Tibial nerve (tissue), 4 donors: ENCODE measurements around the gene LRRC3. TPM values are rescaled to one million over a fixed set of nuclear protein-coding genes. Genes with fewer than 3 reads are reported as not detected.

Experiments used
- DNase-seq, 2 donors: peaks; one replicate each; pipeline ENCODE4 v3.0.0-alpha.2; 2019; ENCODE audit warnings: low spot score in 2 of 2
- H3K27ac ChIP-seq, 4 donors: fragments of 200-600 bp; sonication (generic) in 3 of 4; one replicate each; pipeline ENCODE4 v1.5.1; 2017 to 2019; ENCODE audit warnings: mild to moderate bottlenecking in 1 of 4
- H3K27me3 ChIP-seq, 2 donors: fragments of 200-600 bp; sonication (generic) in 1 of 2; one replicate each; pipeline versions ENCODE4 v1.5.1 to v1.6.0; 2017 to 2019
- H3K36me3 ChIP-seq, 3 donors: fragments of 200-600 bp; sonication (generic); one replicate each; pipeline ENCODE4 v1.5.1; 2018 to 2019
- H3K4me1 ChIP-seq, 4 donors: fragments of 200-600 bp; sonication (generic) in 3 of 4; one replicate each; pipeline ENCODE4 v1.5.1; 2017 to 2019
- H3K4me3 ChIP-seq, 4 donors: fragments of 200-600 bp; sonication (generic) in 3 of 4; one replicate each; pipeline ENCODE4 v1.5.1; 2017 to 2019; ENCODE audit warnings: mild to moderate bottlenecking in 1 of 4, moderate library complexity in 1 of 4
- H3K9me3 ChIP-seq, 4 donors: fragments of 200-600 bp; sonication (generic) in 3 of 4; one replicate each; pipeline ENCODE4 v1.5.1; 2017 to 2019
- EP300 ChIP-seq, 2 donors: sonication (generic); formaldehyde crosslinking; IDR thresholded peaks; one replicate each; pipeline ENCODE4 v1.6.1; 2017; ENCODE audit warnings: antibody characterized with exemption in 2 of 2, mild to moderate bottlenecking in 1 of 2
- POLR2A ChIP-seq, 2 donors: fragments of 450-650 bp; IDR thresholded peaks; one replicate each; pipeline ENCODE4 v1.6.1; 2017; ENCODE audit warnings: antibody characterized with exemption in 2 of 2, mild to moderate bottlenecking in 2 of 2, moderate library complexity in 2 of 2
- WGBS, 2 donors: methylation state at CpG; one replicate each; pipeline ENCODE4 v1.1.5; 2018; 5-methylcytosine and 5-hydroxymethylcytosine counted together
- total RNA-seq, 4 donors: library from RNA; depleted of rRNA; stranded (reverse); fragments of >200 nt; gene quantifications; one replicate each; pipeline ENCODE4 v1.1.0, GENCODE V29; 2016
- TF ChIP-seq, protein P1 (sequence below), 5 experiments: fragments of 200-600 bp in 3 of 5; fragments of 450-650 bp in 2 of 5; sonication (generic) in 3 of 5; IDR thresholded peaks; one replicate each; pipeline ENCODE4 v1.5.1; 2016 to 2019; ENCODE audit warnings: antibody characterized with exemption in 5 of 5, mild to moderate bottlenecking in 3 of 5, moderate library complexity in 2 of 5

LRRC3 gene
- total RNA-seq, 4 donors from 2014 or later, result 2.0 to 8.0 (median 3.8) TPM

DNA sequence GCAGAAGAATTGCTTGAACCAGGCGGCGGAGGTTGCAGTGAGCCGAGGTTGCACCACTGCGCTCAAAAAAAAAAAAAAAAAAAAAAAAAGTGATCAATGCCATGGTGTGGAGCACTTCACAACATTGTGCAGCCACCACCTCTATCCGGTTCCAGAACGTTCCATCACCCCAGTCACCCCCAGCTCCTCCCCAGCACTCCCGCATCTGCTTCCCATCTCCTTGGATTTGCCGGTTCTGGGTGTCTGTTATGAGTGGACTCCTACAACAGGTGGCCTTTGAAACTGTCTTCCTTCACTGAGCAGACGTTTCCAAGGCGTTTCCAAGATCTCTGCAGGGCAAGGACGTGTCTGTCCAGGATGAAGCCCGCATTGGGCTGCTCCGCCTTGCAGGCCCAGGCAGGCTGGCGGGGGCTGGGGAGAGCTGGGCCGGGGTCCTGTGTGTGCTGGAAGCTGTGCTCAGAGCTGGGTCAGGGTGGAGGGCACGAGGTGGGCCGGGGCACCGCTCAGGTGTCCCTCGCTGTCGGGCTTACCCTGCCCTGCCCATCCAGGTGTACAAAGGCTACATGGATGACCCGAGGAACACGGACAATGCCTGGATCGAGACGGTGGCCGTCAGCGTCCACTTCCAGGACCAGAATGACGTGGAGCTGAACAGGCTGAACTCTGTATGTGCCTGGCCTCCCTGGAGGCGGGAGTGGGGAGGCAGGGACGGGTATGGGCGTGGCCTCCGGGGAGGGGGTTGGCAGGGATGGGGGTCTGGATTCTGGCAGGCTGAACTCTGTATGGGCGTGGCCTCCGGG lies 14.9 kb upstream of the LRRC3 start:
- WGBS, 2 donors, result 83 to 84% methylated on average over 25 to 33 of the region's 33 CpGs
- DNase-seq, result no peak

DNA sequence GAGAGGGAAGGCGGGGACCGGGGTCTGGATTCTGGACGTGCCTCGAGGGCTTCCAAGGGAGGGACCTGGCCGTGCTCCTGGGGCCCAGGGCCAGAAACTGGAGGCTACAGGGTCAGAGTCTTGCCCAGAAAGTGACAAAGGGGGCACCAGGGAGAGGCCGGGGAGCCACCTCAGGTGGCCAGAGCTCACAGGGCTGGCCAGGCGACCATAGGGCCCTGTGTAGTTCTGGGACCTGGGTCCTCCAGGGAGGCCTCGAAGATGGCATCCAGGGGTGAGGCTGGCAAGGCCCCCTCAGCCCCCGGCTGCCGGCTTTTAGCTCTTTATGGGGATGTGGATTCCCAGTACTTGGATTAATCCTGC lies 14.3 kb upstream of the LRRC3 start:
- 70 to 83% methylated on average over 10 of the region's 10 CpGs for WGBS, 2 donors
- H3K36me3 ChIP-seq, result no peaks in the 10 kb centered on the region
- no peak for DNase-seq
- TF ChIP-seq POLR2A (IDR thresholded peaks at IDR 0.05), result no peak
- TF ChIP-seq, protein P1, sequence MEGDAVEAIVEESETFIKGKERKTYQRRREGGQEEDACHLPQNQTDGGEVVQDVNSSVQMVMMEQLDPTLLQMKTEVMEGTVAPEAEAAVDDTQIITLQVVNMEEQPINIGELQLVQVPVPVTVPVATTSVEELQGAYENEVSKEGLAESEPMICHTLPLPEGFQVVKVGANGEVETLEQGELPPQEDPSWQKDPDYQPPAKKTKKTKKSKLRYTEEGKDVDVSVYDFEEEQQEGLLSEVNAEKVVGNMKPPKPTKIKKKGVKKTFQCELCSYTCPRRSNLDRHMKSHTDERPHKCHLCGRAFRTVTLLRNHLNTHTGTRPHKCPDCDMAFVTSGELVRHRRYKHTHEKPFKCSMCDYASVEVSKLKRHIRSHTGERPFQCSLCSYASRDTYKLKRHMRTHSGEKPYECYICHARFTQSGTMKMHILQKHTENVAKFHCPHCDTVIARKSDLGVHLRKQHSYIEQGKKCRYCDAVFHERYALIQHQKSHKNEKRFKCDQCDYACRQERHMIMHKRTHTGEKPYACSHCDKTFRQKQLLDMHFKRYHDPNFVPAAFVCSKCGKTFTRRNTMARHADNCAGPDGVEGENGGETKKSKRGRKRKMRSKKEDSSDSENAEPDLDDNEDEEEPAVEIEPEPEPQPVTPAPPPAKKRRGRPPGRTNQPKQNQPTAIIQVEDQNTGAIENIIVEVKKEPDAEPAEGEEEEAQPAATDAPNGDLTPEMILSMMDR (IDR thresholded peaks at IDR 0.05), result no peak
- TF ChIP-seq EP300 (IDR thresholded peaks at IDR 0.05), result no peak
- H3K27me3 ChIP-seq, result peaks cover 0 to 12% of the 10 kb centered on the region in 2 donors
- H3K4me3 ChIP-seq, result no peak overlapping the region
- no peaks in the 10 kb centered on the region for H3K4me1 ChIP-seq
- no peaks in the 10 kb centered on the region for H3K9me3 ChIP-seq
- no peak overlapping the region for H3K27ac ChIP-seq

More for the DNA sequence above, 14.9 kb upstream of the LRRC3 start:
- H3K4me1 ChIP-seq, result no peaks in the 10 kb centered on the region
- no peaks in the 10 kb centered on the region for H3K9me3 ChIP-seq
- TF ChIP-seq, protein P1 (IDR thresholded peaks at IDR 0.05), result no peak
- TF ChIP-seq POLR2A (IDR thresholded peaks at IDR 0.05) (no peak), EP300 (IDR thresholded peaks at IDR 0.05) (no peak)
- no peak overlapping the region for H3K27ac ChIP-seq
- H3K36me3 ChIP-seq, result no peaks in the 10 kb centered on the region
- no peak overlapping the region for H3K4me3 ChIP-seq
- peaks cover 0 to 12% of the 10 kb centered on the region in 2 donors for H3K27me3 ChIP-seq

DNA sequence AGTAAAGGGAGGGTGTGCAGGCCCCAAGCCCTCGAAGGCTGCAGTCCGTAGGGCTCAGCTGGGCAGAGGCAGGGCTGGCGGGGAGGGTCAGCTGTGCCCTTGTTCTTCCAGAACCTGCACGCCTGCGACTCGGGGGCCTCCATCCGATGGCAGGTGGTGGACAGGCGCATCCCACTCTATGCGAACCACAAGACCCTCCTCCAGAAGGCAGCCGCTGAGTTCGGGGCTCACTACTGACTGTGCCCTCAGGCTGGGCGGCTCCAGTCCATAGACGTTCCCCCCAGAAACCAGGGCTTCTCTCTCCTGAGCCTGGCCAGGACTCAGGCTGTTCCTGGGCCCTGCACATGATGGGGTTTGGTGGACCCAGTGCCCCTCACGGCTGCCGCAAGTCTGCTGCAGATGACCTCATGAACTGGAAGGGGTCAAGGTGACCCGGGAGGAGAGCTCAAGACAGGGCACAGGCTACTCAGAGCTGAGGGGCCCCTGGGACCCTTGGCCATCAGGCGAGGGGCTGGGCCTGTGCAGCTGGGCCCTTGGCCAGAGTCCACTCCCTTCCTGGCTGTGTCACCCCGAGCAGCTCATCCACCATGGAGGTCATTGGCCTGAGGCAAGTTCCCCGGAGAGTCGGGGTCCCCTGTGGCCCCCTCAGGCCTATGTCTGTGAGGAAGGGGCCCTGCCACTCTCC lies 13.6 kb upstream of the LRRC3 start:
- TF ChIP-seq, protein P1 (IDR thresholded peaks at IDR 0.05), result no peak
- TF ChIP-seq POLR2A (IDR thresholded peaks at IDR 0.05) (no peak), EP300 (IDR thresholded peaks at IDR 0.05) (no peak)
- no peak overlapping the region for H3K27ac ChIP-seq
- no peaks in the 10 kb centered on the region for H3K36me3 ChIP-seq
- no peaks in the 10 kb centered on the region for H3K4me1 ChIP-seq
- 76 to 85% methylated on average over 8 to 15 of the region's 20 CpGs for WGBS, 2 donors
- DNase-seq, result no peak
- H3K4me3 ChIP-seq, result no peak overlapping the region
- peaks cover 0 to 12% of the 10 kb centered on the region in 2 donors for H3K27me3 ChIP-seq
- H3K9me3 ChIP-seq, result no peaks in the 10 kb centered on the region

DNA sequence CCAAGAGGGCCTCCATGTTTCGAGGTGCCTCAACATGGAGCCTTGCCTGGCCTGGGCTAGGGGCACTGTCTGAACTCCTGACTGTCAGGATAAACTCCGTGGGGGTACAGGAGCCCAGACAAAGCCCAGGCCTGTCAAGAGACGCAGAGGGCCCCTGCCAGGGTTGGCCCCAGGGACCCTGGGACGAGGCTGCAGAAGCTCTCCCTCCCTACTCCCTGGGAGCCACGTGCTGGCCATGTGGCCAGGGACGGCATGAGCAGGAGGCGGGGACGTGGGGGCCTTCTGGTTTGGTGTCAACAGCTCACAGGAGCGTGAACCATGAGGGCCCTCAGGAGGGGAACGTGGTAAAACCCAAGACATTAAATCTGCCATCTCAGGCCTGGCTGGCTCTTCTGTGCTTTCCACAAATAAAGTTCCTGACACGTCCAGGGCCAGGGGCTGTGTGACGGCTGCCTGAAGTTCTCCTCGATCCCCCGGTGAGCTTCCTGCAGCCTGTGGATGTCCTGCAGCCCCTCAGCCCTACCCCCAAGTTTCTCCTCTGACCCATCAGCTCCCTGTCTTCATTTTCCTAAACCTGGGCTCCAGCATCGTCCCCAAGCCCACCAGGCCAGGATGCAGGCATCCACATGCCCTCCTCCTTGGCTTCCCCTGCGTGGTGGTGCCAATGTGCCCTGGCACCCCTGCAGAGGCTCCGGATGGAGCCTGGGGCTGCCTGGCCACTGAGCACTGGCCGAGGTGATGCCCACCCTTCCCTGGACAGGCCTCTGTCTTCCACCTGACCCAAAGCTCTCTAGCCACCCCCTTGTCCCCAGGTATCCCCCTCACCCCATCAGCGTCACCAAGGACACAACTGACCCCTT lies 12.8 kb upstream of the LRRC3 start:
- Histone ChIP-seq H3K9me3 (no peaks in the 10 kb centered on the region), H3K4me1 (no peaks in the 10 kb centered on the region), H3K36me3 (no peaks in the 10 kb centered on the region), H3K27ac (no peak overlapping the region), H3K4me3 (no peak overlapping the region), H3K27me3 (peaks cover 0 to 14% of the 10 kb centered on the region in 2 donors)
- TF ChIP-seq POLR2A (IDR thresholded peaks at IDR 0.05), result no peak
- no peak for TF ChIP-seq EP300 (IDR thresholded peaks at IDR 0.05)
- 70 to 86% methylated on average over 13 to 19 of the region's 19 CpGs for WGBS, 2 donors
- no peak for DNase-seq

DNA sequence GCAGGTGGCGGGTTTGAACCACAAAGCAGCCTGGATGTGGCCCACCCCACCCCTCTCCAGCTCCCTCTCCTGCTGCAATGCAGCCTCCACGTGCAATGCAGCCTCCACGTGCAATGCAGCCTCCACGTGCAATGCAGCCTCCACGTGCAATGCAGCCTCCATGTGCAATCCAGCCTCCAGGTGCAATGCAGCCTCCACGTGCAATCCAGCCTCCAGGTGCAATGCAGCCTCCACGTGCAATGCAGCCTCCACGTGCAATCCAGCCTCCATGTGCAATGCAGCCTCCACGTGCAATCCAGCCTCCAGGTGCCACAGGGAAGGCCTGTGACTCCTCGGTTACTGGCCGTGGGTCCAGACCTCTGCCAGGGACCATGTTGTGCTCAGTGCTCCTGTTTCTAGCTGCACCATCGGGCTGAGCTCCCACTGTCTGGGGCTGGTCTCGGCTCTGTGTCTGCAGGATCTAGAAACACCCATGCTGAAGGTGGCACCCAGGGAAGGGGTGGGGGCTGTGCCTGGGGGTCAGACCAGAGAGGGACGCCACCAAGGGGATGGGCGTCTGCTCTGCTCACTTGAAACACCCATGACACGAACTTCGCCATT lies 11.9 kb upstream of the LRRC3 start:
- 74 to 81% methylated on average over 8 to 9 of the region's 17 CpGs for WGBS, 2 donors

More for the DNA sequence above, 11.9 kb upstream of the LRRC3 start:
- Histone ChIP-seq H3K4me1 (no peaks in the 10 kb centered on the region), H3K36me3 (no peaks in the 10 kb centered on the region), H3K4me3 (no peak overlapping the region), H3K27ac (no peak overlapping the region), H3K9me3 (no peaks in the 10 kb centered on the region), H3K27me3 (peaks cover 0 to 23% of the 10 kb centered on the region in 2 donors)
- no peak for DNase-seq
- TF ChIP-seq, protein P1 (IDR thresholded peaks at IDR 0.05), result no peak
- TF ChIP-seq EP300 (IDR thresholded peaks at IDR 0.05) (no peak), POLR2A (IDR thresholded peaks at IDR 0.05) (no peak)
